ENCODE results near the gene CRYBB1.
A peak's percentile ranks its signal among the peaks of the same experiment; 100 is the strongest.

CRYBB1 gene

GRCh38 chr22:26588729-26589366 lies 29.0 kb downstream of the CRYBB1 start:
- TF ChIP-seq, protein P1, sequence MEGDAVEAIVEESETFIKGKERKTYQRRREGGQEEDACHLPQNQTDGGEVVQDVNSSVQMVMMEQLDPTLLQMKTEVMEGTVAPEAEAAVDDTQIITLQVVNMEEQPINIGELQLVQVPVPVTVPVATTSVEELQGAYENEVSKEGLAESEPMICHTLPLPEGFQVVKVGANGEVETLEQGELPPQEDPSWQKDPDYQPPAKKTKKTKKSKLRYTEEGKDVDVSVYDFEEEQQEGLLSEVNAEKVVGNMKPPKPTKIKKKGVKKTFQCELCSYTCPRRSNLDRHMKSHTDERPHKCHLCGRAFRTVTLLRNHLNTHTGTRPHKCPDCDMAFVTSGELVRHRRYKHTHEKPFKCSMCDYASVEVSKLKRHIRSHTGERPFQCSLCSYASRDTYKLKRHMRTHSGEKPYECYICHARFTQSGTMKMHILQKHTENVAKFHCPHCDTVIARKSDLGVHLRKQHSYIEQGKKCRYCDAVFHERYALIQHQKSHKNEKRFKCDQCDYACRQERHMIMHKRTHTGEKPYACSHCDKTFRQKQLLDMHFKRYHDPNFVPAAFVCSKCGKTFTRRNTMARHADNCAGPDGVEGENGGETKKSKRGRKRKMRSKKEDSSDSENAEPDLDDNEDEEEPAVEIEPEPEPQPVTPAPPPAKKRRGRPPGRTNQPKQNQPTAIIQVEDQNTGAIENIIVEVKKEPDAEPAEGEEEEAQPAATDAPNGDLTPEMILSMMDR (IDR thresholded peaks at IDR 0.05; ENCODE audit: low read depth, low read length) = no peak
- no peak for DNase-seq (ENCODE audit: low read depth, low spot score)
- peak overlapping the region; percentile 57 for H3K4me3 ChIP-seq (ENCODE audit: low read depth, low read length)
- in situ Hi-C loops (cut with HindIII; ENCODE audit: low sequenced_read_pairs) = no loop called here

DNA sequence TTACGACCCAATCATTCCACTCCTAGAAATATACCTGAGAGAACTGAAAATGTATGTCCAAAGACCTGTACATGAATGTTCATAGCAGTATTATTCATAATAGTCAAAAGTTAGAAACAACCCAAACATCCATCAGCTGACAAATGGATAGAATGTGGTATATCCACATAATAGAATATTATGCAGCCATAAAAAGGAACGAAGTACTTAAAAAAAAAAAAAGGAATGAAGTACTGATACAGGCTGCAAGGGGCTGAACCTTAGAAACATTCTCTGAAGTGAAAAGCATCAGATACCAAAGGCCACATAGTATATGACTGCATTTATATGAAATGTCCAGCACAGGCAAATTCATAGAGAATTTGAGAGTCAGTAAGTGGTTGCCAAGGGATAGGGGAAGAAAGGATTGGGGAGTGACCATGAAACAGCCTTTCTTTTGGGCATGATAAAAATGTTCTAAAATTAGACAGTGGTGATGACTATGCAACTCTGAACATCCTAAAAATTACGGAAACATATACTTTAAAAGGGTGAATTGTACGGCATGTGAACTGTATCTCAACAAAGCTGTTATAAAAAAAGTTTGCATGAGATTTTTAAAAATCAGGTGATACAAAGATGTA lies 29.7 kb downstream of the CRYBB1 start:
- no peak for DNase-seq (ENCODE audit: low read depth, low spot score)
- TF ChIP-seq, protein P1 (IDR thresholded peaks at IDR 0.05; ENCODE audit: low read depth, low read length) = no peak
- no peak overlapping the region for H3K4me3 ChIP-seq (ENCODE audit: low read depth, low read length)
- in situ Hi-C loops (cut with HindIII; ENCODE audit: low sequenced_read_pairs) = no loop called here

DNA sequence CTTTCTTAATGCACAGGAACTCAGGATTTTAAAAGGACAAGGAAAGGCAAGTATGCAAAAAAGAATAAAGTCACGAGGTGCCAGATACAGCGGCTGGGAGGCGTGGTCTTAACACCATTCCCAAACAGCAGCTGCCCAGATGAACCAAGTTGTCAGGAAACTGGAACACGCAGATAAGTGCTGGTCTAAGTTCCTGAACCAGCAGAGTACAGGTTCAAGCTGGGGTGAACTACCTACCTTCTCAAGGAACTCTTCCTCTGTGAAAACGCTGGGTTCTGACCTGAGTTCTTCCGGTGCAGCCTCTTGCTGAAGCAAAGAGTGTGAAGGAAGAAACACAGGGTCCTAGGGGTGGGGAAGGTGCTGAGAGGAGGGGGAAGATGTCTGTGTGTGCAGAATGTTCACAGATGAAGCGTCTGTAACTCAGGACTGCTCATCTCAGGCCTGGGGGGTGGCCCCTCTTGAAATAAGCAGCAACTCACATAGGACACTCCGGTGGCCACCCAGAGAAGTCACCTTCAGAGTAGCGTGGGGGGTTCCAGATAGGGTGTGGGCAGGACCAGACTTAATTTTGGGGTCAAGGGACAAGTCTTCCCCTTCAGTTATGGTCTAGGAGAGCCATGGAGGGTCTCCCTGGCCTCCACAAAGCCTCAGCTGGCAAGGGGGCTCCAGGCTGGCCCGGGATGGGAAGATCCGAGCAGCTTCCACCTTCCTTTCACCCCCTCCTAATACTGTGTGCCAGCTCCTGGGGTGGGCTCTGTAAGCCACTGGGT lies 31.1 kb downstream of the CRYBB1 start:
- TF ChIP-seq, protein P1 (IDR thresholded peaks at IDR 0.05; ENCODE audit: low read depth, low read length) = no peak
- no peak for DNase-seq (ENCODE audit: low read depth, low spot score)
- in situ Hi-C loops (cut with HindIII; ENCODE audit: low sequenced_read_pairs) = no loop called here
- H3K4me3 ChIP-seq (ENCODE audit: low read depth, low read length) = no peak overlapping the region

DNA sequence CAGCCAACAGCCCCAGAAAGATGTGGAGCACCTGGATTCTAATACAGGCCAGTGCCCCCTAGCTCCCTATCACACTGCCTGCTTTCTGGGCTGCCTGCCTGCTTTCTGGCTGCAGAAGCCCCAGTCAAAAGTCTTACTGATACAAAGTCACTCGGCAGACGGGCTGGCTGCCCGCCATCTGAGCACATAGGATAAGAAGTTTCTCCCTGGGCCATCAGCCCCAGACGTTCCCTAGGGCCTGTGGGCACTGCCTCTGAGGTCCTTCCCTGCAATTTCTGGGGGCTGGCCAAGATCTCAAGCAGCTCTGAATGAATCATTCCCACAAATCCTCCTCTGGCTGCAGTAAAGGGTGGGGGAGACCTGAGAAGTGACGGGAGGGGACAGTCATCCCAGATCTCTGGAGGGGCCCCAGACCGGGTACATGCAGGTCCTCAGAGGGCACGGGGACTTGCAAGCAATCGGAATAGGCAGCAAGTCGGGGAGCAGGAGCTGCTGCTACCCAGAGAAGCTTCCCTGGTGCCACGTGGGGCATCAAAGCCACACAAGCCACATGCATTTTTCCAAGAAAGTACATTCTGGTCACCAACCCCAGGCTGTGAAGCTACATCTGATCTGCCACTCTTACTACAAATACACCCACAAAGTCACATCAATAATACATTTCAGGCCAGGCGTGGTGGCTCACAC lies 32.6 kb downstream of the CRYBB1 start:
- TF ChIP-seq, protein P1 (IDR thresholded peaks at IDR 0.05; ENCODE audit: low read depth, low read length) = peak; percentile 33
- peak; percentile 79 for DNase-seq (ENCODE audit: low read depth, low spot score)
- no peak overlapping the region for H3K4me3 ChIP-seq (ENCODE audit: low read depth, low read length)
- in situ Hi-C loops (cut with HindIII; ENCODE audit: low sequenced_read_pairs) = no loop called here

GRCh38 chr22:26584010-26584409 lies 33.8 kb downstream of the CRYBB1 start:
- no peak for DNase-seq (ENCODE audit: low read depth, low spot score)
- TF ChIP-seq, protein P1 (IDR thresholded peaks at IDR 0.05; ENCODE audit: low read depth, low read length) = no peak

GRCh38 chr22:26581633-26582168 lies 36.1 kb downstream of the CRYBB1 start:
- no peak for DNase-seq (ENCODE audit: low read depth, low spot score)
- in situ Hi-C loops (cut with HindIII; ENCODE audit: low sequenced_read_pairs) = no loop called here
- no peak overlapping the region for H3K4me3 ChIP-seq (ENCODE audit: low read depth, low read length)
- TF ChIP-seq, protein P1 (IDR thresholded peaks at IDR 0.05; ENCODE audit: low read depth, low read length) = no peak

More at GRCh38 chr22:26584010-26584409, 33.8 kb downstream of the CRYBB1 start:
- in situ Hi-C loops (cut with HindIII; ENCODE audit: low sequenced_read_pairs) = no loop called here
- no peak overlapping the region for H3K4me3 ChIP-seq (ENCODE audit: low read depth, low read length)

Data from astrocyte of the spinal cord (primary cell).